GM12892 (cell line): ENCODE measurements around the gene MFSD12.
"Not testable (repeated sequence)": the region's sequence is repeated elsewhere in the genome, so short reads cannot be mapped to it uniquely, and the experiment has no call there.

ENCODE experiments used
- DNase-seq: peaks from one replicate; pipeline ENCODE4 v3.0.0; 2011; ENCODE audit not compliant: insufficient read length
- FAIRE-seq: peaks from 2 replicates; lab custom pipeline; 2011; peaks lifted over from hg19 to GRCh38; lab: Jason Lieb, UNC
- POLR2A ChIP-seq: IDR thresholded peaks from 2 replicates; pipeline ENCODE4 v1.6.1; 2011; ENCODE audit warnings: low read depth, low read length, control low read depth
- POLR2AphosphoS5 ChIP-seq: IDR thresholded peaks from 2 replicates; pipeline ENCODE4 v1.6.1; 2011; ENCODE audit warnings: low read depth, low read length, control low read depth
- TAF1 ChIP-seq: IDR thresholded peaks from 2 replicates; pipeline ENCODE4 v1.6.1; 2011; ENCODE audit warnings: low read depth, mild to moderate bottlenecking, control low read depth, low read length, borderline replicate concordance

The MFSD12 gene

DNA sequence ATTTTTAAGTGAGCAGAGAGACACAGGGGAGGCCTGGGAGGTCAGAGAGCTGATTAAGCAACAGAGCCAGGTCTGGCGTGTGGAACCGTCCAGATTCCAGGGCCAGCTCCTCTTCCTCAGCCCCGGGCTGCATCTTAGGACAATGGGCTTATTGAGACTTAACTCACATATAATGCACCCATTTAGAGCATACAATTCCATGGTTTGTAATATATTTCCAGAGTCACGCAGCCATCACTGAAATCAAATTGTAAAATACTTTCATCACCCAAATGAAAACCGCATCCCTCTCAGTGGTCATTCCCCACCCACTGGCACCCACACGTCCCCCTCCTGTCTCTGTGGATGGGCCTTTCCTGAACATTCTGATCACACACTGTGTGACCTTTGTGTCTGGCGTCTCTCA lies 13.2 kb upstream of the MFSD12 start:
- FAIRE-seq (no peak), DNase-seq (no peak)
- no peak for TF ChIP-seq POLR2AphosphoS5
- no peak for TF ChIP-seq POLR2A
- no peak for TF ChIP-seq TAF1

DNA sequence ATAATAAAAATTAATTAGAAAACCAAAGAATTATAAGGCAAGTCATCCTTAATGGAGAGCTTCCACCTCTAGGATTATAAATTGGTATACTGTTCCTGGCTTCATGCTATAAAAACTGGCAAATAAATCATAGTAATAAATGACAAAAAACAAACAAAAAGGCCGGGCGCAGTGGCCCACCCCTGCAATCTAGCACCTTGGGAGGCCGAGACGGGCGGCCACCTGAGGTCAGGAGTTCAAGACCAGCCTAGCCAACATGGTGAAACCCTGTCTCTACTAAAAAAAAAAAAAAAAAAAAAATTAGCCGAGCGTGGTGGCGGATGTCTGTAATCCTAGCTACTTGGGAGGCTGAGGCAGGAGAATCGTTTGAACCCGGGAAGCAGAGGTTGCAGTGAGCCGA lies 12.7 kb upstream of the MFSD12 start:
- not testable (repeated sequence) for DNase-seq, FAIRE-seq

DNA sequence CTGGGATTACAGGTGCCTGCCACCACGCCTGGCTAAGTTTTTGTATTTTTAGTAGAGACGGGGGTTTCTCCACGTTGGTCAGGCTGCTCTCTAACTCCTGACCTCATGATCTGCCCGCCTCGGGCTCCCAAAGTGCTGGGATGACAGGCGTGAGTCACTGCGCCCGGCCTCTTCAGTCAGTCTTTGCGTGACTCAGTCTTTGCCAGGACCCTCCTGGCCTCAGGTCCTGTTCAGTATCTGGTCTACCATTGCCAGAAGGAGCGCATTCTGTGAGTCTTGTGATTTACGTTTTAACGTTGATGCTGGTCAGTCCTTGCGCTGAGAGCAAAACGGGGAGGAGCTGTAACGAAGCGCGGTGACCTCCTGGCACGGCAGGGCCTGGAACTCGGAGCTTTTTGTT lies 7.8 kb upstream of the MFSD12 start:
- DNase-seq (no peak), FAIRE-seq (no peak)
- TF ChIP-seq POLR2A (no peak), TAF1 (no peak), POLR2AphosphoS5 (no peak)

DNA sequence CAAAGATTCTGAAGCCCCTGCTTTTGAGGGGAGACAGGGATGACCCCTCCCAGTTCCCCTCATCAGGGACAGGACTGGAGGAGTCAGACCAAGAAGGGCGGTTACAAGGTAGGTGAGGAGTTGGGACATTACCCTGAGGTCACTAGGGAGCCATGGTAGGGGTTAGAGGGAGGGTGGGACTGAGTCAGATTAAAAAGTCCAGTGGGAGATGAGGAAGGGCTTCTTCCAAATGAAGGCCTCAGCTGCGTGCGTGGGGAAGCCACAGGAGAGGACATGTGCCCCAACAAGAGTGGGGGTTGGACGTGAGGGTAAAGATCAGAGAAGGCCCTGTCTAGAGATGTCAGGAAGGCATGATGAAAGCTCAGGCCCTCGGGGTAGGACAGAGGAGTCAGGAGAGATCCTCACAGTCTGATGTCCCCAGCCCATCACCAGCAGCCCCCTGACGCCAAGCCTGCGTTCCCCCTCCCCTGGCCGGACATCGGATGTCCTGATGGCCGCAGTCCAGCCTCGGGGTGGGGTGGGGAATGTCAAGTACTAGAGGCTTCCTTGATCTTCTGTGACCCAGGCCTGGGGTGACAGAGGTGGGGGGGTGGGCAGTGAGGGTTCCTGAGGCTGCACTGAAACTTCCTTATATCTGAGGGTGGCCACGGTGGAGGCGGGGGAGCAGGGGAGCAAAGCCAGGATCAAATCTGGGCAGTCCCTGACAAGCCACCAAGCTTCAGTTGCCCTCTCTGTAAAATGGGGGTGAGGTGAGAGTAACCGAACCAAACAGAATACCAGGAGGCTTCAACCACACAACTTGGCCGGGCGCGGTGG lies 6.5 kb upstream of the MFSD12 start:
- TF ChIP-seq TAF1 (no peak), POLR2AphosphoS5 (no peak), POLR2A (no peak)
- FAIRE-seq (no peak), DNase-seq (no peak)

DNA sequence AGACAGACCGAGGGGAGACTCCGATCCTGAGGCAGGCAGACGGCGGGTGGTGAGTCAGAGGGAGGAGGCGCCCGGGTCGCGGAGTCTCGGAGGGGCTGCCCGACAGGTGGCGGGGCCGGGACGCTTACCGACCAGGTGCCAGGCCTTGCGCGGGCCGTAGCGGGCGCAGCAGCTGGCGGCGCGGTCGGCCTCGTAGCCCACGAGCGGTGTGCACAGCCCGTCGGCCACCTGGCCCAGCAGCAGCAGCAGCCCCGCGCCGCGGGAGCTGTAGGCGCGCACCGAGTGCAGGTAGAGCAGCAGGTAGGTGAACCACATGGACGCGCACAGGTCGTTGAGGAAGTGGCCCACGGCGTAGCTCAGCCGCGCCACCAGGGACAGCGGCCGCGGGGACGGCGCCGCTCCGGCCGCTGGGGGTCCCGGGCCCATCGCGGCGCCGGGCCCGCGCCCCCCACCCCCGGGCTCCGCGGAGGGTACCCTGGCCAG lies 367 bp downstream of the MFSD12 start:
- TF ChIP-seq POLR2AphosphoS5 (peak; percentile 12; the same call in 1 of the 2 replicates), POLR2A (no peak)
- no peak for DNase-seq
- peak; percentile 56 for FAIRE-seq

DNA sequence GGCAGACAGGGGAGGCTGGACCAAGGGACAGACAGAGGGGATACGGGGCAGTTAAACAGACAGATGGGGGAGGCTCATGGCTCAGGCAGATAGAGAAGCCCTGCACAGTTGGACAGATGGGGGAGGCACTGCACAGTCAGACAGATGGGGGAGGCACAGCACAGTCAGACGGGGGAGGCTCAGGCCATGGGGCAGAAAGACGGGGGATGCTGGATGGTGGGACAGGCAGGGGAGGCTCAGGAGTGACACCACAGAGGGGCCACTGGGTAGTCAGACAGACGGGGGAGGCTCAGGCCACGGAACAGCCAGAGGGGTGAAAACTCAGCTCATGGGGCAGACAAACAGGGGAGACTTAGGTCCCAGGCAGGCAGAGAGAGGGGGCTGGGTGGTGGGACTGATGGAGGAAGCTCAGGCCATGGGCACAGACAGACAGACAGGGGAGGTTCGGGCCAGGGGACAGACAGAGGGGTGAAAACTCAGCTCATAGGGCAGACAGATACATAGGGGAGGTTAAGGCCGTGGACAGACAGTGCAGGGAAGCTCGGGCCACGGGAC lies 886 bp downstream of the MFSD12 start:
- no peak for FAIRE-seq
- DNase-seq, result no peak
- TF ChIP-seq TAF1, result no peak
- no peak for TF ChIP-seq POLR2A
- no peak for TF ChIP-seq POLR2AphosphoS5

DNA sequence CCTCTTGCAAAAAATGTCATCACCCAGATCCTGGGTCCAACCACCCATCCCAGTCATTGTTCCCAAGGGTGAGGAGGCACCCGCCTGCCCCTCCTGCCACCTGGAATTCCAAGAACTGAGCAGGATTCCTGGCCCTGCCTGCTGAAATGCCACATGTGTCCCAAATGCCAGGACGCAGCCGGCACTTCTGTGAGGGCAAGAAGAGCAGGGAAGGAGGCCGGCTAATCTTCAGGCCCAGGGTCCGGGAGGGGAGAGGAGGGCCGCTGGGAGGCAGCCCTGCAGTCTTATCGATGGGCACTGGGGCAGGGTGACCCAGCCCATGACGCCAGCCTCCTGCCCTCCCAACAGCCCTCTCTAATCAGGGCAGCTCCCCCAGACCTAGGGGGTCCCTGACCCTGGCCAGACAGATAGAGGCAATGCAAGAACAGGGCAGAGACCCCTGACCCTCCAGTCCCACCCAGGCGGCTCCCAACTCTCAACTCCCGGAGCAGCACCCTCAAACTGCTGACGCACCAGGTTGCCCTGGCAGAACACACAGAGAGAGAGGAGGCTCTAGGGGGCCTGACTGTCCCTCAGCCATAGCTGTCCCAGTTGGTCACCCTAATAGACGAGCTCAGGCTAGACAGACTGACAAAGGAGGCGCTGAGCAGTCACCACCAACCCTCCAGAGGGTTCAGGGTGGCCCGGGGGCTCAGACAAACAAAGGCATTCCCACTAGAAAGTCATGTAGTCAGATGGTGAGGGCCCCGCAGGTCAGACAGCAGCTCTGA lies 1.5 kb downstream of the MFSD12 start:
- FAIRE-seq (no peak), DNase-seq (no peak)
- TF ChIP-seq TAF1, result no peak
- TF ChIP-seq POLR2A, result no peak
- no peak for TF ChIP-seq POLR2AphosphoS5

DNA sequence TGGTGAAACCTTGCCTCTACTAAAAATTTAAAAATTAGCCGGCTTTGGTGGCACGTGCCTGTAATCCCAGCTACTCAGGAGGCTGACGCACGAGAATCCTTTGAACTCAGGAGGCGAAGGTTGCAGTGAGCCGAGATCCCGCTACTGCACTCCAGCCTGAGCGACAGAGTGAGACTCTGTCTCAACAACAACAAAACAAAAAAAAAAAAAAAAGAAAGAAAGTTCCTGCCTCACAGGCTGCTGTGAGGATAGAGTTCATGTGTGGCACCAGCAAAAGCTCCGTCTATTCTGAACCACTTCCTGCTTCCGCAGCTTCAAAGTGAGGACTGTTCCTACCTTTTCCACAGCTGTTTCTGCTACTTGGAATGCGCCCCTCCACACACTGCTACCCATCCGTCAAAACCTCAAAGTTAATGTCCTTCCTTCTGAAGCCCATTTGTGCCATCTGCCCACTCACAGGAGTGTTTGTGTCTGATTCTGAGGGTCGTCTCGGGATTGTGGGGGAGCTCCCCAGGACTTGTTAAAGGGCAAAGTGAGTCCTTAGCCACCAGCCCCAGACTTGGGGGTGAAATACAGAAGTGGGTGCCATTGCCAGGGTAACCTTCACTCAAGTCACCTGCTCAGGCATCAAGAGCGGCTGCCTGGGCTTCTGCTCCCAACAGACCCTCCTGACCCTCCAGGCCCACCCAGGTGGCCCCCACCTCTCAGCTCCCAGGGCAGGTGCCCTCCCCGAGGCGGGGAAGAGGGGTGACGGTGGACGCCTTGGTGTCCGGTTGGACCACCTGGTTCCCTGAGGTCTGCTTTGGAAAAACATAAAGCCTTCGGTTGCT lies 2.9 kb downstream of the MFSD12 start:
- TF ChIP-seq TAF1 (no peak), POLR2AphosphoS5 (no peak)
- DNase-seq, result no peak
- no peak for FAIRE-seq

DNA sequence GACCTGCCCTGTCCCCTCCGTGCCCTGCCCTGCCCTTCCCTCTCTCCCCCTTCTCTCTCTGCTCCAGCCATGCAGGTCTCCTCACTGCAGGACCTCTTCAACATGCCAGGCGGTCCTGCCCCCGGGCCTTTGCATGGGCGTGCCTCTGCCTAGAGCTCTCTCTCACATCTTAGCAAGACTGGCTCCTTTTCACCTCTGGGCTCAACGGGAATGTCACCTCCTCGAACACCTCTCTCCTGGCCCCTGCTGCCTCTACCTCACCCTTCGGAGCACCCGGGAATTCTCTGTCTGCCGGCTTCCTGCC lies 5.6 kb downstream of the MFSD12 start:
- DNase-seq (no peak), FAIRE-seq (no peak)
- TF ChIP-seq POLR2A, result no peak
- TF ChIP-seq POLR2AphosphoS5, result no peak
- no peak for TF ChIP-seq TAF1

DNA sequence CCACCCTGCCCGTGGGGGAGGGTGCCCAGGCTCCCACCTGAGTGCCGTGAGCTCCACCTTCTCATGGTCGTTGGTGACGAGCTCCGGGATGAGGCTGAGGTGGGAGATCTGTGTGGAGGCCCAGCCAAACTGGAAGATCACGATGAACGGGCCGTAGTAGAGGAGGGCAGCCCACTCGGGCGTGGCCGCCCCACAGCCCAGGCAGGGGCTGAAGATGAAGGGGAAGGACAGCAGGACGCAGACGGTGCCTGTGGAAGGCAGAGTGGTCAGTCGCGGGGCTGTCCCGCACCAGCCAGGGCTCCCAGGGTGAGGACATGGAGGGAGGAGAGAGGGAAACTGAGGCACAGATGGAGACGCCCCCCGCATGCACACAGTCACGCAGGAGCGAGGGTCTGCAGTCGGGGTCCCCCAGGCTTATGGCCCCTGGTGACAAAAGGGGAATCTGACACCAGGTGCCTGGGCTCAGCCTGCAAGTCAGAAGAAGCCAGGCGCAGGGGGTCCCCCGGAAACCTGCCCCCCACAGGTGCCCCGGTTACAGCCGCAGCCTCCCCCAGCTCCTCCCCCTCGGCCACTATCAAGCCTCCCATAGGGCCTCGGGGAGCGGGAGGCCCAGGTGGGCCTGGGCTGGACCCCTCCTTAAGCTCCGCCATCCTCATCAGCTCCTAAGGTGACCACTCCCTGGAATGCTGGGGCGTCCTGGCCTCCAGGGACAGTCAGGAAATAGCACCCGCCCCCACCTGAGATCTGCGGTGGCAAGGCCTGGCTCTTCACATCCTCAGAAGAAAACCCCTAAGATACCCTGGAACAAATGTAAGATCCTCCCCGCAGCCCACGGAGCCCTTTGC lies 6.2 kb downstream of the MFSD12 start:
- DNase-seq, result no peak
- no peak for FAIRE-seq
- TF ChIP-seq POLR2A, result no peak
- TF ChIP-seq TAF1, result no peak
- TF ChIP-seq POLR2AphosphoS5, result no peak

DNA sequence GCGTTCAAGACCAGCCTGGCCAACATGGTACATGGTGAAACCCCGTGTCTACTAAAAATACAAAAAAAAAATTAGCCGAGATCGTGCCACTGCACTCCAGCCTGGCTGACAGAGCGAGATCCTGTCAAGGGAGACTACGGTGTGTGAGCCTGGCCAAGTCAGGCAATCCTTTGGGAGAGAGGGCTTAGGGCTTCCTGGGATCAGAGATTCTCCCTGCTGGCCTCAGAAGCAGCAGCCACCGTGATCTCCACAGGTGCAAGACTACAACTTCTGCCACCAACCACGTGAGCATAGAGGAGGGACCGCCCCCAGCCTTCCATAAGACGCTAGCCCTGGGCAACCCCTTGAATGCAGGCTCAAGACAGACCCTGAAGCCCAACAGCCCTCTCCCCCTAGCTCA lies 7.6 kb downstream of the MFSD12 start:
- no peak for DNase-seq
- FAIRE-seq, result no peak
- TF ChIP-seq POLR2A, result no peak
- TF ChIP-seq POLR2AphosphoS5, result no peak
- no peak for TF ChIP-seq TAF1
